Activated naive CD4-positive, alpha-beta T cell (primary cell): ENCODE measurements around the gene NUDT8.
A peak's percentile ranks its signal among the peaks of the same experiment; 100 is the strongest.
"Not testable (repeated sequence)": the region's sequence is repeated elsewhere in the genome, so short reads cannot be mapped to it uniquely, and the experiment has no call there.

Source experiments
- DNase-seq, 4 experiments: peaks; one replicate each; lab custom pipeline; 2025; lab: John Stamatoyannopoulos, UW

Gene NUDT8

DNA sequence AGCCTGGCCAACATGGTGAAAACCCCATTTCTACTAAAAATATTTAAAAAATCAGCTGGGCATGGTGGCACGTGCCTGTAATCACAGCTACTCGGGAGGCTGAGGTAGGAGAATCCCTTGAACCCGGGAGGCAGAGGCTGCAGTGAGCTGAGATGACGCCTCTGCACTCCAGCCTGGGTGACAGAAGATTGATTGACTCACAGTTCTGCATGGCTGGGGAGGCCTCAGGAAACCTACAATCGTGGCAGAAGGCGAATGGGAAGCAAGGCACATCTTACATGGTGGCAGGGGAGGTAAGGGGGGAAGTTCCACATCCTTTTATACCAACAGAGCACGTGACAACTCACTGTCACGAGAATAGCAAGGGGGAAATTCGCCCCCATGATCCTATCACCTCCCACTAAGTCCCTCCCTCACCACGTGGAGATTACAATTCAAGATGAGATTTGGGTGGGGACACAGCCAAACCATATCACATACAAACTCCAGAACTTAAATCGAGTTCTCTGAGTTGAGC, 40.8 kb downstream of the NUDT8 start:
- DNase-seq = not testable (repeated sequence)

DNA sequence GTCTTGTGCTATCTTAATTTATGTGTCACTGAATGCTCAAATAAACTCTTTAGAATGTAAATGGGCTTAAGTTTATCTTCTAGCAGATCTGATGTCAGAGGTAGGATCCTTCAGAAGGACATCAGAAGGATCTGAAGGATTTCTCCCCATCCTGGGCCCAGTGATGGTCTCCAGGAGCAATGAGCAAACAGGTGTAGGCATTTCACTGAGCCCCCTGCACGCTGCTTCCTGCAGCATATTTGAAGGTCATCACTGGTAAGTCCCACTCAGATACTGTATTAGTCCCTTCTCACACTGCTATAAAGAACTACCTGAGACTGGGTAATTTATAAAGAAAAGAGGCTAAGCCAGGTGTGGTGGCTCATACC, 41.6 kb downstream of the NUDT8 start:
- DNase-seq = no peak

DNA sequence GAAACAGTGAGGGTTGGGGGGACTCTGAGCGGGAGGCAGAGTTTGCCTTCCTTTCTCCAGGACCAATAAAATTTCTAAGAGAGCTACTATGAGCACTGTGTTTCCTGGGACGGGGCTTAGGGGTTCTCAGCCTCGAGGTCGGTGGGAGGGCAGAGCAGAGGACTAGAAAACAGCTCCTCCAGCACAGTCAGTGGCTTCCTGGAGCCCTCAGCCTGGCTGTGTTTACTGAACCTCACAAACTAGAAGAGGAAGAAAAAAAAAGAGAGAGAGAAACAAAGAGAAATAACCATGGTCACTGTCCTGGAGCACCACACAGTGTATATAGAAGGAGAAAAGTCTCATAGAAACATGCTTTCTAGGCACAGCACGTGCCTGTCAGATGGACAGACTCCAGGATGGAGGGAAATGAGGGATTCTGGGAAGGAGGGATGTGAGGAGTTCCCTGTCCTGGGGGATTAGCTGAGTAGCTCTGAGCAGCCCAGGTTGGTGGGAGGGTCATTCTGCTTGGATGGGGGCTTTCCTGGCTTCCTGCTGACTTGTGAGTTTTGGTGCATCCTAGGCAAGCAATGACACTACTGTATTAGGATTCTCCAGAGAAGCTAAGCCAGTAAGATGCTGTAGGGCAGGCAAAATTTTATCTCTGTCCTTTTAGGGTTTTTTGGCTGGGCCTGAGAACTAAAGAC, 43.0 kb downstream of the NUDT8 start:
- no peak for DNase-seq

DNA sequence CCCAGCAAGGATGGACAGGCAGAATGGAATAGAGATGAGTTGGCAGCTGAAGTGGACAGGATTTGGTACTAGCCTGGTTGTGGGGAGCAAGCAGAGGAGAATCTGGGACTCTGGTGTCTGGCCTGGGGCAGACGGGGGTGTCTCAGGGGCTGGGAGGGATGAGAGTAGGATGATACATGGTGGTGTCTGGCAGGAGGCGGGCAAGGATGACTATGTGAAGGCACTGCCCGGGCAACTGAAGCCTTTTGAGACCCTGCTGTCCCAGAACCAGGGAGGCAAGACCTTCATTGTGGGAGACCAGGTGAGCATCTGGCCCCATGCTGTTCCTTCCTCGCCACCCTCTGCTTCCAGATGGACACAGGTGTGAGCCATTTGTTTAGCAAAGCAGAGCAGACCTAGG, 43.8 kb downstream of the NUDT8 start:
- no peak for DNase-seq

DNA sequence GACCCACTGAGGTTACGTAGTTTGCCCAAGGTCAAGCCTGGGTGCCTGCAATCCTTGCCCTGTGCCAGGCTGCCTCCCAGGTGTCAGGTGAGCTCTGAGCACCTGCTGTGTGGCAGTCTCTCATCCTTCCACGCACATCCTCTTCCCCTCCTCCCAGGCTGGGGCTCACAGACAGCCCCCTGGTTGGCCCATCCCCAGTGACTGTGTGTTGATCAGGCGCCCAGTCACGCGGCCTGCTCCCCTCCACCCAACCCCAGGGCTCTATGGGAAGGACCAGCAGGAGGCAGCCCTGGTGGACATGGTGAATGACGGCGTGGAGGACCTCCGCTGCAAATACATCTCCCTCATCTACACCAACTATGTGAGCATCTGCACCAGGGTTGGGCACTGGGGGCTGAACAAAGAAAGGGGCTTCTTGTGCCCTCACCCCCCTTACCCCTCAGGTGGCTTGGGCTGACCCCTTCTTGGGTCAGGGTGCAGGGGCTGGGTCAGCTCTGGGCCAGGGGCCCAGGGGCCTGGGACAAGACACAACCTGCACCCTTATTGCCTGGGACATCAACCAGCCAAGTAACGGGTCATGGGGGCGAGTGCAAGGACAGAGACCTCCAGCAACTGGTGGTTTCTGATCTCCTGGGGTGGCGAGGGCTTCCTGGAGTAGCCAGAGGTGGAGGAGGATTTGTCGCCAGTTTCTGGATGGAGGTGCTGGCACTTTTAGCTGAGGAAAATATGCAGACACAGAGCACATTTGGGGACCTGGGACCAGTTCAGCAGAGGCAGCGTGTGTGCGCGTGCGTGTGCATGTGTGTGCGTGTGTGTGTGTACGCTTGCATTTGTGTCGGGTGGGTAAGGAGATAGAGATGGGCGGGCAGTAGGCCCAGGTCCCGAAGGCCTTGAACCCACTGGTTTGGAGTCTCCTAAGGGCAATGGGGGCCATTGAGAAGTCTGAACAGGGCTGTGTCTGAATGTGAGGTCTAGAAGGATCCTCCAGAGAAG, 44.6 kb downstream of the NUDT8 start:
- no peak for DNase-seq

DNA sequence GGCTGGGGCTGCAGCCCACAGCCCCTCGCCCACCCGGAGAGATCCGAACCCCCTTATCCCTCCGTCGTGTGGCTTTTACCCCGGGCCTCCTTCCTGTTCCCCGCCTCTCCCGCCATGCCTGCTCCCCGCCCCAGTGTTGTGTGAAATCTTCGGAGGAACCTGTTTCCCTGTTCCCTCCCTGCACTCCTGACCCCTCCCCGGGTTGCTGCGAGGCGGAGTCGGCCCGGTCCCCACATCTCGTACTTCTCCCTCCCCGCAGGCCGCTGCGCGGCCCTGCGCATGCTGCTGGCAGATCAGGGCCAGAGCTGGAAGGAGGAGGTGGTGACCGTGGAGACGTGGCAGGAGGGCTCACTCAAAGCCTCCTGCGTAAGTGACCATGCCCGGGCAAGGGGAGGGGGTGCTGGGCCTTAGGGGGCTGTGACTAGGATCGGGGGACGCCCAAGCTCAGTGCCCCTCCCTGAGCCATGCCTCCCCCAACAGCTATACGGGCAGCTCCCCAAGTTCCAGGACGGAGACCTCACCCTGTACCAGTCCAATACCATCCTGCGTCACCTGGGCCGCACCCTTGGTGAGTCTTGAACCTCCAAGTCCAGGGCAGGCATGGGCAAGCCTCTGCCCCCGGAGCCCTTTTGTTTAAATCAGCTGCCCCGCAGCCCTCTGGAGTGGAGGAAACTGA, 45.4 kb downstream of the NUDT8 start:
- DNase-seq = peak in 1 of 4 experiments; percentile 35

DNA sequence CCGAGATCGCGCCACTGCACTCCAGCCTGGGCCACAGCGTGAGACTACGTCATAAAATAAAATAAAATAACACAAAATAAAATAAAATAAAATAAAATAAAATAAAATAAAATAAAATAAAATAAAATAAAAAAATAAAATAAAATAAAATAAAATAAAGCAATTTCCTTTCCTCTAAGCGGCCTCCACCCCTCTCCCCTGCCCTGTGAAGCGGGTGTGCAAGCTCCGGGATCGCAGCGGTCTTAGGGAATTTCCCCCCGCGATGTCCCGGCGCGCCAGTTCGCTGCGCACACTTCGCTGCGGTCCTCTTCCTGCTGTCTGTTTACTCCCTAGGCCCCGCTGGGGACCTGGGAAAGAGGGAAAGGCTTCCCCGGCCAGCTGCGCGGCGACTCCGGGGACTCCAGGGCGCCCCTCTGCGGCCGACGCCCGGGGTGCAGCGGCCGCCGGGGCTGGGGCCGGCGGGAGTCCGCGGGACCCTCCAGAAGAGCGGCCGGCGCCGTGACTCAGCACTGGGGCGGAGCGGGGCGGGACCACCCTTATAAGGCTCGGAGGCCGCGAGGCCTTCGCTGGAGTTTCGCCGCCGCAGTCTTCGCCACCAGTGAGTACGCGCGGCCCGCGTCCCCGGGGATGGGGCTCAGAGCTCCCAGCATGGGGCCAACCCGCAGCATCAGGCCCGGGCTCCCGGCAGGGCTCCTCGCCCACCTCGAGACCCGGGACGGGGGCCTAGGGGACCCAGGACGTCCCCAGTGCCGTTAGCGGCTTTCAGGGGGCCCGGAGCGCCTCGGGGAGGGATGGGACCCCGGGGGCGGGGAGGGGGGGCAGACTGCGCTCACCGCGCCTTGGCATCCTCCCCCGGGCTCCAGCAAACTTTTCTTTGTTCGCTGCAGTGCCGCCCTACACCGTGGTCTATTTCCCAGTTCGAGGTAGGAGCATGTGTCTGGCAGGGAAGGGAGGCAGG, 46.2 kb downstream of the NUDT8 start, which contains the start of gene GSTP1:
Gene GSTP1 (plus strand): TSS at position 566 of the 958 bp plus-strand sequence. CDS start 32 bp downstream, at position 598.
- DNase-seq = peak; percentile 49 to 58 (median 50)

DNA sequence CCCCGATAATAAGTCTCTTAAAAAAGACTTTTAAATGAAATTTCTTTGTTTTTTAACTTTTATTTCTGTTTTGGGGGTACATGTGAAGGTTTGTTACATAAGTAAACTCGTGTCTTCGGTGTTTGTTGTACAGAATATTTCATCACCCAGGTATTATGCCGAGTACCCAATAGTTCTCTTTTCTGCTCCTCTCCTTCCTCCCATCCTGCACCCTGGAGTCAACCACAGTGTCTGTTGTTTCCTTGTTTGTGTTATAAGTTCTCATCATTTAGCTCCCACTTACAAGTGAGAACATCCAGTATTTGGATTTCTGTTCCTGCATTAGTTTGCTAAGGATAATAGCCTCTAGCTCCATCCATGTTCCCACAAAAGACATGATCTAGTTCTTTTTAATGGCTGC, 47.7 kb downstream of the NUDT8 start:
- no peak for DNase-seq

DNA sequence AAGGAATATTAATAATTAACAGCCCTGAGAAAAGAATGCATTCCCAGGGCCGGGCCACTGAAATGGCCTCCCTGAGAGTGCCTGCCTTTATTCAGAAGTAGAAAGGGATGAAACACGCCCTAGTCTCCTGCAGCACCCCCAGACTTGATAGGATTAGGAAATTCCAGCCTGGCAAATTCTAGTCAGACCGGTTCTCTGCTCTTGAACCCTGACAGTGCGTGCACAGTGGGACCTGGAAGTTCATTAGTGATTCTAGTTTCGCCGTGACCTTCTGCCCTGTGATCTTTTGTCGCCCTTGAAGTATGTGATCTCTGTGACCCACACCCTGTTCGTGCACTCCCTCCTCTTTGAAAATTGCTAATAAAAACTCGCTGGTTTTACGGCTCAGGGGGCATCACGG, 48.3 kb downstream of the NUDT8 start:
- no peak for DNase-seq

DNA sequence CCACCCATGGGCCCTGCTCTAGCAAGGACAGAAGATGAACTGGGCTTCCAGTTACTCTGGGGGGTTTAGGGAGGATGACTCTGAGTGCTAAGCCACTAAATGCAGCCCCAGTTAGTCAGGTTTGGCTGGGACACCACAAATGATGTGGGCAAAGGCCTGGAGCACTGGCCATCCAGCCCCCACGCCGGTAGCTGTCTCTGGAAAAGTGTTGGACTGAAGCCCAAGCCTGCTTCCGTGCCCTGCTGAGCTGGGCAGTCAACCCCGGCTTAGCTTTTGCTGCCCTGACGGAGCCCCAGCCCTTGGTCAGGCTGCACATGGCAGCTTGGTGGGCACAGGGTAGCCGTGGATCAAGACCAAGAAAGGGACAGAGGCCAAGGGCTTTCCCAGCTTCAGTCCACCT, 51.8 kb downstream of the NUDT8 start:
- no peak for DNase-seq
